ENCODE results near the gene ACER3.

DNA sequence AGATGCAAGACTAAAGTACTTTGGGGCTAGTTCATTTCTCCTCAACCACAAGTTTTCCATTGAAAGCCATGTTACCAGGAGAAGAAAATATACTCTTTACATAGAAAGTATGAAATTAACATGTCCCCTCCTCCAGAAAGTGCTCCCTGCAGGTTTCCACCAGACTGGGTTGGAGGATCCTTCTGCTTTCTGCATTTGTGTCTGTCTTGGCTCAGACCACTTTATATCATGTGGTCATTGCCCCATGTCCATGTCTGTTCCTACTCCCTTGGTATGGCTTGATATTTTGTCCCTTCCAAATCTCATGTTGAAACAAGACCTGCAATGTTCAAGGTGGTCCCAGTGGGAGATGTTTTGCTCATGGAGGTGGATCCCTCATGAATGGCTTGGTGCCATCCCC is 28.4 kb upstream of the ACER3 start:
- TF ChIP-seq, protein P1, sequence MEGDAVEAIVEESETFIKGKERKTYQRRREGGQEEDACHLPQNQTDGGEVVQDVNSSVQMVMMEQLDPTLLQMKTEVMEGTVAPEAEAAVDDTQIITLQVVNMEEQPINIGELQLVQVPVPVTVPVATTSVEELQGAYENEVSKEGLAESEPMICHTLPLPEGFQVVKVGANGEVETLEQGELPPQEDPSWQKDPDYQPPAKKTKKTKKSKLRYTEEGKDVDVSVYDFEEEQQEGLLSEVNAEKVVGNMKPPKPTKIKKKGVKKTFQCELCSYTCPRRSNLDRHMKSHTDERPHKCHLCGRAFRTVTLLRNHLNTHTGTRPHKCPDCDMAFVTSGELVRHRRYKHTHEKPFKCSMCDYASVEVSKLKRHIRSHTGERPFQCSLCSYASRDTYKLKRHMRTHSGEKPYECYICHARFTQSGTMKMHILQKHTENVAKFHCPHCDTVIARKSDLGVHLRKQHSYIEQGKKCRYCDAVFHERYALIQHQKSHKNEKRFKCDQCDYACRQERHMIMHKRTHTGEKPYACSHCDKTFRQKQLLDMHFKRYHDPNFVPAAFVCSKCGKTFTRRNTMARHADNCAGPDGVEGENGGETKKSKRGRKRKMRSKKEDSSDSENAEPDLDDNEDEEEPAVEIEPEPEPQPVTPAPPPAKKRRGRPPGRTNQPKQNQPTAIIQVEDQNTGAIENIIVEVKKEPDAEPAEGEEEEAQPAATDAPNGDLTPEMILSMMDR (IDR thresholded peaks at IDR 0.05; ENCODE audit: low read depth, low read length), result no peak
- TF ChIP-seq EZH2phosphoT487 (IDR thresholded peaks at IDR 0.05; ENCODE audit: low read depth), result no peak
